Transverse colon (tissue), 4 donors: Measurements from ENCODE around the gene SPG11.

ENCODE experiments used
- CTCF ChIP-seq, 5 experiments: fragments of 200-600 bp in 3 of 5; fragments of 450-650 bp in 2 of 5; sonication (generic) in 3 of 5; IDR thresholded peaks; 1 replicate in 2 of 5; 2 replicates in 3 of 5; pipeline ENCODE4 v1.5.1; 2016 to 2017; ENCODE audit warnings: antibody characterized with exemption in 5 of 5, inconsistent platforms in 3 of 5, mild to moderate bottlenecking in 2 of 5, moderate library complexity in 1 of 5
- EP300 ChIP-seq: sonication (generic); formaldehyde crosslinking; IDR thresholded peaks from one replicate; pipeline ENCODE4 v1.6.1; 2017; ENCODE audit warnings: antibody characterized with exemption, low read depth
- POLR2A ChIP-seq: fragments of 450-650 bp; IDR thresholded peaks from one replicate; pipeline ENCODE4 v1.6.1; 2016; ENCODE audit warnings: antibody characterized with exemption, mild to moderate bottlenecking, moderate library complexity
- POLR2AphosphoS5 ChIP-seq, 3 donors: sonication (generic); formaldehyde crosslinking; IDR thresholded peaks; one replicate each; pipeline ENCODE4 v1.6.1; 2016; ENCODE audit warnings: antibody characterized with exemption in 3 of 3

GRCh38 chr15:44695294-44695693 lies 31.8 kb upstream of the SPG11 start:
- TF ChIP-seq POLR2A, result no peak
- no peak for TF ChIP-seq POLR2AphosphoS5 (IDR thresholded peaks at IDR 0.05)
- no peak for TF ChIP-seq CTCF (IDR thresholded peaks at IDR 0.05)
- TF ChIP-seq EP300, result no peak
